Stromal cell of bone marrow (primary cell): ENCODE data around the gene DENND6B.

Source experiments
- DNase-seq: peaks from one replicate; pipeline ENCODE4 v3.0.0-alpha.2; 2012; ENCODE audit warnings: low read depth

Gene DENND6B

GRCh38 chr22:50303848-50304527 is 22.8 kb downstream of the DENND6B start:
- DNase-seq: no peak

DNA sequence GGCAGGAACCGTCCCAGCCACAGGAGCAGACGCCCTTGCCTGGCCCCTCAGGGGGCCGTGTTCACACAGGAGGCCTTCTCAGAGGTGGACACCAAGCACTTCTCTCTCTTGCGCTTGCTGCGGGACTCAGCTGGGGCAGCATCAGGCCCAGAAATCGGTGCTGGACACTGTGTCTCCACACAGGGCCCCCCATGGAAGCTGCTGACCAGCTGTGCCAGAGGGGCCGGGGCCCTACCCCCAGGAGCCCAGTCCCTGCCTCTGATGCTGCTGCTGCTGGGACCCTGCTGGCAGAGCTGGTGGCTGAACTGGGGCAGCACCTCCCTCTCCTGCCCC is 23.3 kb downstream of the DENND6B start:
- DNase-seq: no peak

DNA sequence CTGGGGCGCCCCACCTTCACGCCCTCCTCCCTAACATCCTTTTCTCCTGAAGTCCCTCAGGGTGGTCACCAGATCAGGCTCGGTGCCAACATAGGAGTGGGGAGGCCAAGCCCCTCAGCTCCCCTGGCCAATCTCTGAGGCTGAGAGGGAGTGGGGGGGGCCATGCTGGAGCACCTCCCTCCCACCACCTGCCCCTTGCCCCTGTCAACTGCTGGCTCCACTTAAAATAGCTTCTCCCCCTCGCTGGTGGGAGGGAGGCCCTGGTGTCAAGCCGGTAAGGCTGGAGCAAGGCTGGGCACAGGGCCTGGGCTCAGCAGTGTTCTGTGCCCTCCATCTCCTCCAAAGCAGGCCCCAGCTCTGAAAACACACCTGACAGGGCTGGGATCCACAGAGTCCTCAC is 24.2 kb downstream of the DENND6B start:
- DNase-seq: no peak

GRCh38 chr22:50302041-50302541 is 24.7 kb downstream of the DENND6B start:
- no peak for DNase-seq

DNA sequence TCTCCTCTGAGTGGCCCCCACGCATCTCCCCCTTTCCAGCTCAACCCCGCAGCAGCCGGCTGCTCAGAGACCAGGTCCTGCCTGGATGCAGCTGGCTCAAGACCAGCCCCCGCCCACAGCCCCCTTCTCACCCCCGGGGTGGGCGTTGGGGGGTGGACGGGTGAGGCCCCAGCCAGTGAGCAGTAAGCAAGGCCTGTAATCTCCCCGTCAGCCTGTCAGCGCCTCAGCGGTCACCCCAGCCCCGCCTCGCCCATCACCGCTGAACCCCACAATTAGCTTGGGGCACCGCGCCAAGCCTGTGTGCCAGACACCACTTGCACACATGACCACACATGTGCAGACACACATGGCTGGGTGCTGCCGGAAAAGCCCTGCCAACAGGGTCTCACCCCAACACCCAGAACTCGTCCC is 25.2 kb downstream of the DENND6B start:
- DNase-seq: no peak

DNA sequence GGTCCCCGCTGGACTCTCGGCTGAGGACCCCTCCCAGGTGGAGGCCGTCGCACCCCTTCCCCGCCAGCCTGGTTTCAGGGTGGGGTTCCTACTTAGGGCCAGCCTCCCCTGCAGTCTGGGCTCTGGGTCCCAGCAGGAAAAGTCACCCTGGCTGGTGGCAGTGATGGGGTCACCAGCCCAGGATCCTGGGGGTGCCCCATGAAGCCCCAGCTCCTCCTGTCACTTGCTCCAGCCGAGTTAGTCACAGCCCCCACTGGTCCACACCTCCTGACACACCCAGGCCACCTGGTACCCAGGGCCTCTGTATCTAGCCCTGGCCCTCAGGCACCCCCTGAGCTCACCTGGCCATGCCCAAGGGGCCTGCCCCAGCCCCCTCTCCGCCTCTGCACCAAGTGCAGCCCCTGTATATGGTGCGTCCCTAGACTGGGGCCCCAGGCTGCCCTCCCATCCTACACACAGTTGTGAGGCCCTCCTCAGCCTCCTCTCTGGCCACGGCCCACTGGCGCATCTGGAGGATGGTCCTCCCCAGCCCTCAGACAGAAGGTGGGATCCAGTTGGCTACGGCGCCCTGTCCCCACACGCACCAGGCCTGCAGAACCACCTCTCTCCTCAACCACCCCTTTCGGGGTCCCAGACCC is 26.1 kb downstream of the DENND6B start:
- no peak for DNase-seq

DNA sequence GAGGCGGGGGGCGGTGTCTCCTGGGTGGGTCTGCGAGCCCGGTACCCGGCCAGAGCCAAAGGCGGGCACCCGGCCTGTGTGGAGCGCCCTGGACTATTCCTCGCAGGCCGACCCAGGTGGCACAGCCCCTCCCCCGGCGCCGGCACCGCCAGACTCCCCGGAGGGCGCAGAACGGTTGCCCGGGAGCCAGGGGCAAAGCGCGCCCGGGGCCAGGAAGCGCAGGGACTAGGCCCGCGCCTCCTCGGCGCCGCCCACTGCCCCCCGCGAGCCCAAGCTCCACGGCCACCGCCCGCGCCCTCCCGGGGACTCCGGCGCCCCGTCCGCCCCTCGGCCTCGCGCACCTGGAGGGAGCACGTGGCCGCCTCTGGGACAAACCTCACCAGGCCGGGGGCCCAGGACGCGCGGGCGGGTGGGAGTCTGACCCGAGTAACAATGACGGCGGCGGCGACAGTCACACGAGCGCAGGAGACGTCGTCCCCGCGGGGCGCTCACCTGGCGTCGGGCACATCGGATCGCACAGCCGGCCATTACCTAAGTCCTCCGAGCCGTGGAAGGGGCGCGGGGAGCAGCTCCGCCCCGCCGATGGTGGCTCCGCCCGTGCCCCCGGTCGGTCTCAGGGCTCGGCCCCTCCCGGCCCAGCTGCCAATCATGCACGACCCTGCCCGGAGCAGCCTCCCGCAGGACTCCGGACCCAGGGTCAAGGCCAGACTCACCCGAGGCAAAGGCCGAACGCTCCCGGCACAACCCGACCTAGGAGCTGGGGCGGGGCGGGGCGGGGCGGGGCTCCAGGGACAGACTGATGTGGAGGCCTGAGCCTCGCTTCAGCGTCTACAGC is 26.8 kb downstream of the DENND6B start:
- no peak for DNase-seq

DNA sequence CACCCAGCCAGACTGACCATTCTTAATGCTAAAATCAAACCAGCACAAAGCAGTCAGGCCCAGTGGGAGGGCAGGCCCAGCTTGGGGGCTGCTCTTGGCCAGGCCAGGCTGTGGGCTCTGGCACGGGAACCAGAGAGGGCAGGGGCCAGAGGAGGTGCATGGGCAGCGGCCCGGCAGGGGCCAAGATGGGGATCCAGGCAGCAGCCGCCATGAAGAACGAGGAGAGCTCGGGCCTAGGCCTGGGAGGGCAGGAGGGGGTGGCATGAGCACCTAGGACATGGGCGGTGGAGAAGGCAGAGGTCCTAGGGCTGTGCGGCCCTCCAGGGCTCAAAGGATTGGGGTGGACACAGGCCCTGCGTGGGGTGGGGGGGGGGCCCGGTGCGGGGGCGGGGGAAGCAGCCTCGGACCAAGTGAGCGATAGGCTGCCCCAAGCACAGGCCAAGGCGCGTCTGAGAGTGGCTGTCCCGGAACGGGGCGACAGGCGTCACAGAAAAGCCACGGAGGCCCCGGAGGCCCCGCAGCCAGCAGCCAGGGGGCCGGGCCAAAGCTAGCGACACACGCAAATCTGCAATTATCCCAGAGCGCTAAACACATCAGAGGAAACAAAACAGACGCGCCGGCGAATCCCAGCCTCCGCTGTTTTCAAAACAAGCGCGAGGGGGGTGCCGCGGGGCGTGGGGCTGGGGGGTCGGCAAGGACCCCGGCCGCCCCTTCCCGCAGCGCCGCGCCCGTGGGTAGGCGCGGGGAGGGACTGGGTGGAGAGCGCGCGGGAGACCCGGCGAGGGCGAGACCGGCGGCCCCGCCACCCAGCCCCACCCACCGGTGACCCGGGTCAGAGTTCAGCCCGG is 27.7 kb downstream of the DENND6B start:
- no peak for DNase-seq

- no peak for DNase-seq
Observed at GRCh38 chr22:50298266-50298637, 28.6 kb downstream of the DENND6B start.

DNA sequence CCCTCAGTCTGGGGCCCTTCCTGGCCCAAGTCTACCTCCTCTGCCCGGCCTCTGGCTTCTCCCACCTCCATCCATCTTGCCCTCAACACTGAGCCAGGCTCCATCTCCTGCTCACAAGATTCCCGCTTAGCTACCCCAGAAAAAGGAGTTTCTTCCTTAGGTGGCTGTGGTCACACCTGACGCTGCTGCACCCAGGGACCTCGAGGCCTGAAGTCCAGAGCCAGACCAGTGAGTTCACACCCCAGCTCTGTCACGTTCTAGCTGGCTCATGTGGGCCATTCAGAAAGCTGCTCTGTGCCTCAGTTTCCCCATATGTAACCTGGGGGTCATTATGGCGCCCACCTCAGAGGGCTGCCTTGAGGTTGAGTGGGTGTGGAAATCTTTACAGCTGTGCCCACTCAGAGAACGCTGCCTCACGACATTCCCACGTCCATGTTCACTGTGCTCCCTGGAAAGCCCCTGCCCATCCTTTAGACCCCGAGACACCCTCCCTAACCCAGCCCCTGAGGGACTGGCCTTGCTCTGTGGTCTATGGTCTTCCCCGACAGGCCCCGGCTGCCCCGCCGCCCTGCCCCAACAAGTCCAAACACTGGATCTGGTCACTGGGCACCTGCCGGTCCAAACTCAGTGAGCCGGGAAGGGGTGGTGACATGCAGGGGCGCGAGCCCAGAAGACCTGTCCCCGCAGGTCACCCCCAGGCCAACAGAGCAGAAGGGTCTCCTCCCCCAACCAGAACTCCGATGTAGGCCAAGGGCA is 29.1 kb downstream of the DENND6B start:
- DNase-seq: no peak

DNA sequence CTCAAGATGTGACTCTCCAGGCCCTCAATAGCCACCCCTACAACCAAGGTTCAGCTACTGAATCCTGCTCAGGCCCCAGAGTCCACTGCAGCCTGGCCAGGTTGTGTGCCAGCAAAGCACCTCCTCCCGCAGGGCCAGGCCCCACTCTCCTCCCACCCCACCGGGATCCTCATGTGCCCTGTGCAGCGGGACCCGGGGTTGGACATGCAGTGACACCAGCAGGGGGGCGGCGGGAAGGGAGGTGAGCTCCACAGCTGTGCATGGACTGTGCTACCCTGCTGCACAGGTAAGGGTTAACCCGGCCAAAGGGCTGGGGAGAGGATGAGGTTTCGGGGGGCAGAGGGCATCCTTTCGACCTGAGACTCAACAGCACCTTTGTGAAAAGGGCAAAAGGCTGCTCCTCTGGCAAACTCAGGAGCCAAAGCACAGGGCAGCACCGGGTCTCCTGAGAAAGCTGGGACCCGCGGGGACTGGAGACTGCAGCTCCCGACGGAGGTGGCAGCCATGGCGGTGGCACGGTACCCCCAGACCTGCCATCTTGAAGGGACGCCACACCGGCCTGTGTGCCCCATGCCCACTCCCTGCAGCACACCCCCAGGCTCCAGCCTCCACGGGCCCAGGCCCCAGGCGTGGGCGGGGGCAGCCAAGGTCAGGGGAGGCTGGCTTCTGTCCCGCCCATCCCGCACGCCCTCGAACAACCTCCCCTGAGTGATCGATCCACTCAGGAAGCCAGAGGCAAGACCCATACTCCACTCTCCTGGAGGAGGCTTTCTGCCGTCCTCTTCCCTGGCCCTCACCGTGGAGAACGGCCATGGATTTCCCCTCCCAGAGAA is 29.9 kb downstream of the DENND6B start:
- DNase-seq: no peak

DNA sequence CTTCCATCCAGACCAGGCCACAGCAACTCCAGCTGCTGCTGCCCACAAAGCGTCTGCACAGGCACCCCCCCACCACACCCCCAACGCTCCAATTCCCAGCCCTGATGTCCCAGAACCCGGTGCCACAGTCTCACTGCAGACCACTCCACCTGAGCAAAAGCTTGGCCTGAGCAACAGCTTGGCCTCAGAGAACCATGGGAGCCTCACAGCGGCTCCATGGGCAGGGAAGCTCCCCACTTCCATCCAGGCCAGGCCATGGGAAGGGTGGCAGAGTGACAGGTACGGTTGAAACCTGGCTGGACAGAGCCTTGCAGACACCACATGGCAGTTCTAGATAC is 32.5 kb downstream of the DENND6B start:
- no peak for DNase-seq

DNA sequence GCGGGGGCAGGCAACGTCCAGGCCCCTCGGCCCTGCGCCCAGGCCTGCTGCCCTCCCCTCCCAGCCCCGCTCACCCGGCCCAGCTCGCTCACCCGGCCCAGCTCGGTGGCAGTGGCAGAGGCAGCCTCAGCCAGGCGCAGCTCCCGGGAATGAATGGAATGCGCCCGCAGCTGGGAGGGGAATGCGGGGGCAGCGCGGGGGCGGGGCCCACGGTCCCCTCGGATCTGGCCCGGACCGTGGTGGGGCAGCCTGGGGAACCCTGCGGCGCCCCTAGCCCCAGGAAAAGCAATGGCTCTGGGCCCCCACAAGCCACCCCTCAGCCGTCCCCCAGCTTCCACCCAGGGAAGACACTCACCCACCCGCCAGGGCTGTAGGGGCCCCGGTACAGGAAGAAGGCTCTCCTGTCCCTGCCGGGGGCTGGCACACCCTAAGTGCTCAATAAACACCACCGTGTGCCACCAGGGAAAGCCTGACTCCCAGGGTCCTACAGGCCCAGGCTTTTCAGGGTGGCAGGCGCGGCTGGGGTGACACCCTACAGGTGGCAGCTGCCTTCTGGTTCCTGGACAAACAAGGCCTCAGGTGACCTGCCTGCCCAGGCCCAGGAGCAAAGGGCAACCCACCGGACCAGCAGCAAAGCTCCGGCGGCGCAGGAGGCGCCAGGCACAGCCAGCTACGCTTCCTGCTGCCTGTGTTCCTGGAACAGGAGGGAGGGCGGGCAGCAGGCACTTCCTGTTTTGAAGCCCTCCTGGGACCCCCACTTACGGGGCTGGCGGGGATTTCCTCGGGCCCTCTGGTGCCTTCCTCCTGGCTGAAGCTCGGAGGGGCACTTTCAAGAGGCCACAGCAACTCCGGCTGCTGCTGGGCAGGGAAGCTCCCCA is 33.1 kb downstream of the DENND6B start:
- no peak for DNase-seq

GRCh38 chr22:50292643-50293440 is 34.0 kb downstream of the DENND6B start:
- DNase-seq: no peak

- DNase-seq: no peak
Observed at GRCh38 chr22:50289942-50290630, 36.7 kb downstream of the DENND6B start.

DNA sequence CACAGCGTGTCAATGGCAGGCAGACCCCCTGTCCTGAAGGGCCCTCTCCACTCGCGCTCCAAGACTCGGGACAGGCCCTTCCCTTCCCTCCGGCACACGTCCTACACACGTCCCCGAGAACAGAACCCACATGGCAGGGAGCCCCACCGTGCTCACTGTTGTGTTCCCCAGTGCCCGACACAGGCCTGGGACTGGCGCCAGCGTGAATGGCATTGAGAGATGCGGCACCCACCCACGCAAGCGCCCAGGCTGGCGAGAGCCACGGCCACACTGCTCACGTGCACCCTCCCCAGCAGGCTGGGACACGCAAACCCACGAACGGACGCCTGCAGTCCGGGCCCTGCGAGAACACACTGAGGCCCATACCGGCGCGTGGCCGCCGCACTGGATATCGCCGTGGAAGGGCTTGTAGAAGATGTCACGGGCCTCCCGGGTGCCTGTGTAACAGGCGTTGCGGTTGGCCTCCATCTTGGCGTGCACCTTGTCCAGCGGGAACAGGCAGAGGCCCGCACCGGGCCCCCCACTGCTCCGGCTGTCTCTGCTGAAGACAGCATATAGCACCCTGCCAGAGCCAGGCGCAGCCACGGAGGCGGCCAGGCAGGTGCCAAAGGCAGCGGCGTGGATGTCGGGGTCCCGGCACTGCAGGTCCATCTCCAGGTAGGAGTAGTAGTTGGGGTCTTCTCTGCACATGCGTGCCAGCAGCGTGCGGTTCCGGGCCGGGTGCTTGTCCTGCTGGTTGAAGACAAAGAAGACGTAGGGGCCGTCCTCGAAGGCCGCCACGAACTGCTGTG is 37.5 kb downstream of the DENND6B start:
- no peak for DNase-seq

GRCh38 chr22:50287731-50288130 is 39.1 kb downstream of the DENND6B start:
- no peak for DNase-seq
